Progenitor cell of endocrine pancreas (in vitro differentiated cells): ENCODE results near the gene PLGRKT. TPM values are rescaled to one million over a fixed set of nuclear protein-coding genes. Genes with fewer than 3 reads are reported as not detected.
"Not testable (repeated sequence)": the region's sequence is repeated elsewhere in the genome, so short reads cannot be mapped to it uniquely, and the experiment has no call there.

Experiments
- DNase-seq: peaks from one replicate; pipeline ENCODE4 v3.0.0; 2021; ENCODE audit warnings: low spot score; ENCODE audit not compliant: unreplicated experiment
- H3K27ac Mint-ChIP-seq: 2 replicates; pipeline ENCODE4 v1.8.0; 2021; ENCODE audit warnings: mild to moderate bottlenecking, moderate library complexity, mixed read lengths
- H3K27me3 Mint-ChIP-seq: 2 replicates; pipeline ENCODE4 v1.8.0; 2021; ENCODE audit warnings: mixed read lengths
- H3K36me3 Mint-ChIP-seq: 2 replicates; pipeline ENCODE4 v1.8.0; 2022; ENCODE audit warnings: mixed read lengths; ENCODE audit not compliant: insufficient read depth
- H3K4me1 Mint-ChIP-seq: 2 replicates; pipeline ENCODE4 v1.8.0; 2021; ENCODE audit warnings: low read depth, mixed read lengths
- H3K4me3 Mint-ChIP-seq: 2 replicates; pipeline ENCODE4 v1.8.0; 2021; ENCODE audit warnings: low read depth, mild to moderate bottlenecking, moderate library complexity, mixed read lengths
- H3K9me3 Mint-ChIP-seq: 2 replicates; pipeline ENCODE4 v1.8.0; 2021; ENCODE audit warnings: low read depth, mixed read lengths
- CTCF ChIP-seq: fragments of 200-600 bp; sonication (generic); IDR thresholded peaks from one replicate; pipeline ENCODE4 v1.5.0; 2021; ENCODE audit warnings: antibody characterized with exemption, mild to moderate bottlenecking; ENCODE audit not compliant: unreplicated experiment
- total RNA-seq: library from RNA; stranded (reverse); gene quantifications from 2 replicates; pipeline ENCODE4 v1.2.1, GENCODE V29; 2021

PLGRKT gene
- total RNA-seq, 1 donor from 2014 or later = 18.9 TPM

GRCh38 chr9:5447337-5447736 is 9.6 kb upstream of the PLGRKT start:
- Mint-ChIP-seq H3K36me3 (no peaks in the 10 kb centered on the region), H3K27me3 (peaks cover 11% of the 10 kb centered on the region), H3K27ac (no peak overlapping the region), H3K4me3 (no peak overlapping the region), H3K9me3 (no peaks in the 10 kb centered on the region), H3K4me1 (peaks cover 5% of the 10 kb centered on the region)
- no peak for TF ChIP-seq CTCF
- no peak for DNase-seq

GRCh38 chr9:5446451-5447236 is 8.9 kb upstream of the PLGRKT start:
- H3K9me3 Mint-ChIP-seq = no peaks in the 10 kb centered on the region
- TF ChIP-seq CTCF = no peak
- peaks cover 11% of the 10 kb centered on the region for H3K27me3 Mint-ChIP-seq
- H3K36me3 Mint-ChIP-seq = no peaks in the 10 kb centered on the region
- DNase-seq = no peak
- H3K4me1 Mint-ChIP-seq = peaks cover 3% of the 10 kb centered on the region
- H3K4me3 Mint-ChIP-seq = no peak overlapping the region
- no peak overlapping the region for H3K27ac Mint-ChIP-seq

- H3K4me3 Mint-ChIP-seq = no peak overlapping the region
- TF ChIP-seq CTCF = no peak
- H3K27ac Mint-ChIP-seq = no peak overlapping the region
- H3K27me3 Mint-ChIP-seq = peaks cover 11% of the 10 kb centered on the region
- DNase-seq = no peak
- H3K4me1 Mint-ChIP-seq = peaks cover 3% of the 10 kb centered on the region
- no peaks in the 10 kb centered on the region for H3K9me3 Mint-ChIP-seq
- no peaks in the 10 kb centered on the region for H3K36me3 Mint-ChIP-seq
These were observed 8.2 kb upstream of the PLGRKT start for GRCh38 chr9:5445886-5446285.

- not testable (repeated sequence) for H3K9me3 Mint-ChIP-seq, H3K36me3 Mint-ChIP-seq, H3K4me3 Mint-ChIP-seq, H3K27ac Mint-ChIP-seq, DNase-seq, H3K4me1 Mint-ChIP-seq
- peaks cover 11% of the 10 kb centered on the region for H3K27me3 Mint-ChIP-seq
These were observed 7.4 kb upstream of the PLGRKT start for GRCh38 chr9:5445096-5445495.

GRCh38 chr9:5443850-5444249 is 6.1 kb upstream of the PLGRKT start:
- H3K36me3 Mint-ChIP-seq = no peaks in the 10 kb centered on the region

More at GRCh38 chr9:5443850-5444249, 6.1 kb upstream of the PLGRKT start:
- no peak for DNase-seq
- H3K4me3 Mint-ChIP-seq = no peak overlapping the region
- TF ChIP-seq CTCF = no peak
- H3K27ac Mint-ChIP-seq = no peak overlapping the region
- H3K4me1 Mint-ChIP-seq = no peaks in the 10 kb centered on the region
- peaks cover 11% of the 10 kb centered on the region for H3K27me3 Mint-ChIP-seq
- H3K9me3 Mint-ChIP-seq = no peaks in the 10 kb centered on the region
